CD4-positive, alpha-beta T cell treated with Interleukin-2 at 100 ng/mL for 4 hours (primary cell): ENCODE results near the gene MTFMT.
"Not testable (repeated sequence)": the region's sequence is repeated elsewhere in the genome, so short reads cannot be mapped to it uniquely, and the experiment has no call there.

Experiments used
- DNase-seq: peaks from one replicate; pipeline ENCODE4 v3.0.0-alpha.2; 2020; ENCODE audit warnings: low spot score

MTFMT gene

DNA sequence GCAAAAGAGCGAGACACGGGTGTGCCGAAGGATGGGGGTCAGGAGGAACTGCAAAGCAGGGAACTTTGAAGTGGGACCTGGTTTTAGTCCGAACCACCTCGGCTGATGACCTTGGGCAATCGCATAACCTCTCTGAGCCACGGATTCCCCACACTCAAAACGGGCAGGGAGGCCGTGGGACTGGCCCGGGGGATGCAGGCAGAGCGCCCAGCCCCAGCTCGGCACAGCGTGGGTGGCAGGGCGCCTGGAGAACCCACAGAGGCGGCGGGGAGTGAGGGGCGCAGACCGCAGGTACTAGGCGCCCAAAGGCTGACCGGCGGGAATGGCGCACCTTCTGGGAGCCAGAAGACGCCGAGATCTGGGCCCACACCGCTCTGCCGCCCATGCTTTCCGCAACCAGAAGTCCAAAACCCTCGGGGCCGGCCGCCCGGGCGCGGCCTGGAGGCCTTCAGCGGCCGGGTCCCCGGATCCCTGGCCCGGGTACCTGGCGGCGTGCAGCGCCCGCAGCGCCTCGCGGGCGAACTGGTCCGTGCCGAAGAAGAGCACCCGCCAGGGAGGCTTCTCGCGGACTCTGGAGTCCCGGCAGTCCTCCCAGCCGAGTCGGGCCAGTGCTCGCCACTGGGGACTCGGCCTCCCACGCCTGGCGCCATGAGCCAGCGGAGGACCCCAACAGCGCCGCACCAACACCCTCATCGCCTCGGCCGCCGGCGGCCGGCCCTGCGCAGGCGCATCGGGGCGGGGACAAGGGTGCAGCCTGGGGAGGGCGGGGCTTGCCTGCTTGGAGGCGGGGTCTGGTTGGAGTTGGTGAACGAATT, at the start of gene MTFMT:
MTFMT (minus strand) TSS at position 719 of the 815 bp plus-strand sequence; CDS start at position 693, 26 bp downstream.
- peak; percentile 93 for DNase-seq

DNA sequence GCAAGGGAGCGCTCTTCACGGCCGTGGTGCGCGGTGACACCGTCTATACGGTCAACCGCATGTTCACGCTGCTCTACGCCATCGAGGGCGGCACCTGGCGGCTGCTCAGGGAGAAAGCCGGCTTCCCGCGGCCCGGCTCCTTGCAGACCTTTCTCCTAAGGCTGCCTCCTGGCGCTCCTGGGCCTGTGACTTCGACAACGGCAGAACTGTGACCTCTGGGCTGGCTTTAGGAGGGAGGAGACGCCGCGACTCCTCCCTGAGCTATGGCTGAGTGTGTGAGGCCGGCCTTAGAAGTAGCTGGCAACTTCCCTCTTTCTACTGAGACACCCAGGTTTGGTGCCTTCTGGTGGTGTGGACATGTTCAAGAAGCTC, 48.5 kb upstream of the MTFMT start:
- DNase-seq: peak; percentile 34

DNA sequence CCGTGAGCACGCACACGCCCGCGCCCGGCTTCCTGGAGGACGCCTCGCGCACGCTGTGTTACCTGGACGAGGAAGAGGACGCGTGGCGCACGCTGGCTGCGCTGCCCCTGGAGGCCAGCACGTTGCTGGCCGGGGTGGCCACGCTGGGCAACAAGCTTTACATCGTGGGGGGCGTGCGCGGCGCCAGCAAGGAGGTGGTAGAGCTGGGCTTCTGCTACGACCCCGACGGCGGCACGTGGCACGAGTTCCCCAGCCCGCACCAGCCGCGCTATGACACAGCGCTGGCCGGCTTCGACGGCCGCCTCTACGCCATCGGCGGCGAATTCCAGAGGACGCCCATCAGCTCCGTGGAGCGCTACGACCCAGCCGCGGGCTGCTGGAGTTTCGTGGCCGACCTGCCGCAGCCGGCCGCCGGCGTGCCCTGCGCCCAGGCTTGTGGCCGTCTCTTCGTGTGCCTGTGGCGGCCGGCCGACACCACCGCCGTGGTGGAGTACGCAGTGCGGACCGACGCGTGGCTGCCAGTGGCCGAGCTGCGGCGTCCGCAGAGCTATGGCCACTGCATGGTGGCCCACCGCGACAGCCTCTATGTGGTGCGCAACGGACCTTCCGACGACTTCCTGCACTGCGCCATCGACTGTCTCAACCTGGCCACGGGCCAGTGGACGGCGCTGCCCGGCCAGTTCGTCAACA, 48.0 kb upstream of the MTFMT start:
- DNase-seq: no peak

DNA sequence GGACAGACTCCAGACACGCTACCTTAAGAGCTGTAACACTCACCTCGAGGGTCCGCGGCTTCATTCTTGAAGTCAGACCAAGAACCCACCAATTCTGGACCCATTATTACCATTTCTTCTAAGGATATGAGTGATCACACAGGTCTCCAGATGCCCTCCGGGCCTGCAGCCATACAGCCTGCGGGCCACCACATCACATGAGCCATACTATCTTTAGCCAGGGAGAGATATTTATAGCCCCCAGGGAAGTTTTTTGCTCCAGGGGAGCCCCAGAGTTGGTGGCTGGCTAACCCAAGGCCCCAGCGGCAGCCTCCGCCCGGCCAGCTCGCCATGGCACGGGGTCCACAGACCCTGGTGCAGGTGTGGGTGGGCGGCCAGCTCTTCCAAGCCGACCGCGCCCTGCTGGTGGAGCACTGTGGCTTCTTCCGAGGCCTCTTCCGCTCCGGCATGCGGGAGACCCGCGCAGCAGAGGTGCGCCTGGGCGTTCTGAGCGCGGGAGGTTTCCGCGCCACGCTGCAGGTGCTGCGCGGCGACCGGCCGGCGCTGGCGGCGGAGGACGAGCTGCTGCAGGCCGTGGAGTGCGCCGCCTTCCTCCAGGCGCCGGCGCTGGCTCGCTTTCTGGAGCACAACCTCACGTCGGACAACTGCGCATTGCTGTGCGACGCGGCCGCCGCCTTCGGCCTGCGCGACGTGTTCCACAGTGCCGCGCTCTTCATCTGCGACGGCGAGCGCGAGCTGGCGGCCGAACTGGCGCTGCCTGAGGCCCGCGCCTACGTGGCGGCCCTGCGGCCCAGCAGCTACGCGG, 47.2 kb upstream of the MTFMT start, which contains the start of gene KBTBD13:
KBTBD13 (plus strand) TSS at position 261 of the 805 bp plus-strand sequence; CDS start at position 331, 70 bp downstream.
- DNase-seq: no peak

DNA sequence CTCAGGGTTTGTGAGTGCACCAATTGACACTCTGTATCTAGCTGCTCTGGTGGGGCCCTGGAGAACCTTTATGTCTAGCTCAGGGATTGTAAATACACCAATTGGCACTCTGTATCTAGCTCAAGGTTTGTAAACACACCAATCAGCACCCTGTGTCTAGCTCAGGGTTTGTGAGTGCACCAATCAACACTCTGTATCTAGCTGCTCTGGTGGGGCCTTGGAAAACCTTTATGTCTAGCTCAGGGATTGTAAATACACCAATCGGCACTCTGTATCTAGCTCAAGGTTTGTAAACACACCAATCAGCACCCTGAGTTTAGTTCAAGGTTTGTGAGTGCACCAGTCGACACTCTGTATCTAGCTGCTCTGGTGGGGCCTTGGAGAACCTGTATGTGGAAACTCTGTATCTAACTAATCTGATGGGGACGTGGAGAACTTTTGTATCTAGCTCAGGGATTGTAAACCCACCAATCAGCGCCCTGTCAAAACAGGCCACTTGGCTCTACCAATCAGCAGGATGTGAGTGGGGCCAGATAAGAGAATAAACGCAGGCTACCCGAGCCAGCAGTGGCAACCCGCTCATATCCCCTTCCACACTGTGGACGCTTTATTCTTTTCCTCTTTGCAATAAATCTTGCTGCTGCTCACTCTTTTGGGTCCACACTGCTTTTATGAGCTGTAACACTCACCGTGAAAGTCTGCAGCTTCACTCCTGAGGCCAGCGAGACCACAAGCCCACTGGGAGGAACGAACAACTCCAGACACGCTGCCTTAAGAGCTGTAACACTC, 46.4 kb upstream of the MTFMT start:
- DNase-seq: not testable (repeated sequence)

DNA sequence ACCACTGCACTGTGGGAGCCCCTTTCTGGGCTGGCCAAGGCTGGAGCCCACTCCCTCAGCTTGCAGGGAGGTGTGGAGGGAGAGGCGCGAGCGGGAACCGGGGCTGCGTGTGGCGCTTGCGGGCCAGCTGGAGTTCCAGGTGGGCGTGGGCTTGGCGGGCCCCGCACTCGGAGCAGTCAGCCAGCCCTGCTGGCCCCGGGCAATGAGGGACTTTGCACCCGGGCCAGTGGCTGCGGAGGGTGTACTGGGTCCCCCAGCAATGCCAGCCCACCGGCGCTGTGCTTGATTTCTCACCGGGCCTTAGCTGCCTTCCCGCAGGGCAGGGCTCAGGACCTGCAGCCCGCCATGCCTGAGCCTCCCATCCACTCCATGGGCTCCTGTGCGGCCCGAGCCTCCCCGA, 45.5 kb upstream of the MTFMT start:
- not testable (repeated sequence) for DNase-seq

DNA sequence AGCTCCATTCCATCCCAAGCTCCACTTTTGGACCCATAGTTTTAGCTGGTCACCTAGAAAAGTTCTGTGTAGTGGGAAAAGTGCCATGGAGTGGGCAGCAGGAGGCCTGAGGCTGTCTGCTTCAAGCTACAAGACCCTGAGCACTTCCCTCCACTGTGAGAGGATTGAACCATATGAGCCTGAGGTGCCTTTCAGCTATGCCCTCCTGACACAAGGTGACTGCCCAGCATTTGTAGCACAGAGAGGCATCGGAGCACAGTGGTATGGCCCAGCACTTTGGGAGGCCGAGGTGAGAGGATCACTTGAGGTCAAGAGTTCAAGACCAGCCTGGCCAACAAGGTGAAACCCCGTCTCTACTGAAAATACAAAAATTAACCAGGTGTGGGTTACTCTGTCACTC, 43.2 kb upstream of the MTFMT start:
- no peak for DNase-seq

DNA sequence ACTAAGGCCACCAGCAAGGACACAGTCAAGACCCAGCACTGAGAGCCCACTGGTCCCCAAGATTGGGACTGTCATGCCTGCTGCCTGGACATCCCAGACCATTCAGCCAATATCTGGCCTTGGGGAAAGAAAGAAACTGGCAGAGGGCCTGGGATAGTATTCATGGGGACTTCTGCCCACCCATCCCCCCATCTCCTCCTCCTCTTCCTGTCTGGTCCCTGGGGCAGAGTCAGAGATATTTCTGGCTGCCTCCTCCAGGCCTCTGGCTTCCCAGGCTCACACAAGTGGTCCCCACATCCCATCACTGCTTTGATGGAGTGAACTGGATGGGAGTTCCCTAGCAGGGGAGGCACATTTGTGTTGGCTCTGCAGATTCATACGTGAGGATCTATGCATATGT, 42.6 kb upstream of the MTFMT start:
- no peak for DNase-seq

DNA sequence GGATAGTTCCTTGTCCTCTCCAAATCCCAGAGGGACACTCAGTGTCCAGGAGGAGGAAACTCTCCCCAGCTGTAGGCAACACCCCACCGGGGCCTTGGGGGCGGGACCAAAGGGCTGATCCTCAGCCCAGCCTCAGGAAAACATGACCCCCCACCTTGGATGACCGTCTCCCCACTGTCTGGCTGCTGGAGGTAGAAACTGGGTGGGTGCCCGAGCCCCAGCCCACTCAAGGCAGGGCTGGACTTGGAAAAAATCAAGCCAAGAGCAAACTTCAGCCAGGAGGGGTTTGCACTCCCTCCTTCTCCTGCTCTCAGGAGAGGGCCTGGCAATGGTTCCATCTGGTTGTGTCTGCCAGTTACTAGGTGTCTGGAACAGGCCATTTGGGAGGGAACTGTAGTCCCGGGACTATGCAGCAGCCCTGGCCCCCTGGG, 42.0 kb upstream of the MTFMT start:
- DNase-seq: no peak

DNA sequence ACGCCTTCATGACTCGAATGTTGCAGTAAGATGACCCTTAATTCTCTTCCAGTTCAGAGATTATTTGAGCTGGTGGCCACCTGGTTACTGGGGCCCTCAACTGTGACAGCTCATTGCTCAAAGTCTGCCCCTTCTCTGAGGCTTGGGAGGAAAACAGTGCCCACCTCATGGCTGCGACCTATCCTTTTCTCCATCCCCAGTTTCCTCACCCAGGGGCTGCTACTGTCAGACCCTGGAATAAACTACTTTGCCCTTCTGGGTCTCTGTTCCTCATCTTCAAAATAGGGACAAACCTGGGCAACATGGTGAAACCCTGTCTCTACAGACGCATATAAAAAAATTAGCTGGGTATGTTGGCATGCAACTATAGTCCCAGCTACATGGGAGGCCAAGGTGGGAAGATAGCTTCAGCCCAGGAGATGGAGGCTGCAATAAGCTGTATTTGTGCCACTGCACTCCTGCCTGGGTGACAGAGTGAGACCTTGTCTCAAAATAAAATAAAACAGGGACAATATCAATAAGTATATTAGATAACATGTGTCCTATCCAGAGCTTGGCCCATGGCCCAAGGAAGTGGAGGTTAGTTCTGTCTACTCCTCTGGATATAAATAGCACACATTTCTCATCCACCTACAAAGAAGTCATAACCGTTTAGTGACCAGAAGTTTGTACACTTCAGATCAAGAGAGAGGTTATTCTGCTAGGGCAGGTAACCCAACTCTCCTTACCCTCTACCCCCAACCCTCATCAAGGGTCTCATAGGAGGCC, 40.5 kb upstream of the MTFMT start:
- no peak for DNase-seq

DNA sequence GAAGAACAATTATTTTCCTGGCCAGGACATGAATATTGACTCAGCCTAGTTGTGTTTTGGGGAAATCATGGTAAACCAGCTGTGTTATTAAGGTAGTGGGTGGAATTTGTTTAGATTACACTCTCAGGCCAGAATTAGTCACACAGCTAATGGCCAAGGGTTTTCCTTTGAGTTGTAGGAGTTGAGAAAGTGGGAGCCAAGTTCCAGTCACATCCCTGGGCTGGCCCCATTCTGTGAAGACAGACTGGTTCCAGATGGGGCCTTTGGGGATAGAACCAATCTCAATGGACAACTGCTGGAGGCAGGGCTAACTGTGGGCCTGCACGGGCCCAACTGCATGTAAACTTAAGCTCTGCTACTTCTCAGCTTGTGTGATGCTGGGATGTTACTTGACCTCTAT, 39.7 kb upstream of the MTFMT start:
- no peak for DNase-seq

DNA sequence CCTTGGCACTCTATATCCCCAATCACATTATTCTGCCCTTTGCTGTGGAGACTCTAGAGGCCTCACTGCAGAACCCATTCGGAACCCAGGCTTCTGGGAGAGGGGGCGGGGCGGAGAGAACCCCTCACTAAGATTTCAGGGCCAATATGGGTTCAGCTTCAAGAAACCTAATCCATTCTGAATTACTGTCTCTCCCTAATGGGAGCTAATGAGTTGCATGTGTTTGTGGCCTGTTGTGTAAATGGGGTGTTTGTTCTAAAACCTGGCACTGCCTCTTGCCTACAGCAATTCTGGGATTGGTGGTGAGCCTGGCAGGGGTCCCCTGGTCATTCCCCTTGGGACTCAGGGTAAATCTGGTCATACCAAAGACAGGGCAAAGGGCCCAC, 39.0 kb upstream of the MTFMT start:
- no peak for DNase-seq

DNA sequence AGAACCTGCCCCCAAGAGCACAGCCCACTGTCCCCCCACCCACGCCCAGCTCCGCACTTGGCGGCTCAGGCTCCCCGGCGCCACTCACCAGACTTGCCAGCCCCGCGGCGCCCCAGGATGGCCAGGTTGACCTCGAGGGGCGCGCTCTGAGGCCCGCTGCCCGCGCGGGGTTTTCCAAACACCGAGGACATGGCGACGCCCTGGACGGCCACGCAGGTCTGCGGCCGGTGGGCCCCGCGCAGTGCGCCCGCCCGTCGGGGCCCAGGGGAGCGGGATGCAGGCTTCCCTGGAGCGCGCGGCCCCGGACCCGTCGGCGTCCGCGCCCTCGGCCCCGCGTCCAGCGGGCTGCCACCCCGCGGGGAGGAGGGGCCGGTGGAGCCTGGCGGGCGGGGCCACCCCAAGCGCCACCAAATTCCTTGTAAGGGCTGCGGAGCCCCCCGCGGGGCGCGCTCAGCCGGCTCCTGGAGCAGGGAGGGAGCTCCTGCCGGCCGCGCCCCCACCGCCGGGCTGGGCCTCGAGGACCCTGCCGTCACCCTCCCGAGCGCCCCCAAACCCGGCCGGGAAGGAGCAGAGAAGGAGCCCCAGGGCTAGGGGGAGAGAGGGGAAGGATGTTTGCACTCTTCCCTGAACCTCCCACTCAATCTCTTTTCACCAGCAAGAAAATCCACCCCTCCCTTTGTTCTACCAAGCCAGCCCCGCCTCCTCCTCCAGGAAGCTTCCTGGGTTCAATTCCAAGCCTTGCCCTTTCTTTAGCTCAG, 38.4 kb upstream of the MTFMT start, which contains the start of gene RASL12:
RASL12 (minus strand) TSS at position 347 of the 758 bp plus-strand sequence; CDS start at position 191, 156 bp downstream.
- DNase-seq: no peak

DNA sequence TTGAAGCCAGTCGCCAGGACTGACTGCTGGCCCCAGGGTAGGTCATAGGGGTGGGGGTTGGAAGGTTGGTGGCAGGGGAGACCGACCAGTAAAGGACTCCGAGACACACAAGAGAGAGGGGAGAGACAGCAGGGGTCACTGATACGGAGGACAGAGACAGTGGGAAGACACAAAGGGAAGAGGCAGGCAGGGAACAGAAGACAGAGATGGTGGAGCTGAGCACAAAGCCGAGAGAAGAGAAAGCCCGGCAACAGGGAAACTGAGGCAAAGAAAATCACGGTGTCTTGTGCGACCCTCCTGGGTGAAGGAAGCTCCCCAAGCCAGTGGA, 37.8 kb upstream of the MTFMT start:
- no peak for DNase-seq

DNA sequence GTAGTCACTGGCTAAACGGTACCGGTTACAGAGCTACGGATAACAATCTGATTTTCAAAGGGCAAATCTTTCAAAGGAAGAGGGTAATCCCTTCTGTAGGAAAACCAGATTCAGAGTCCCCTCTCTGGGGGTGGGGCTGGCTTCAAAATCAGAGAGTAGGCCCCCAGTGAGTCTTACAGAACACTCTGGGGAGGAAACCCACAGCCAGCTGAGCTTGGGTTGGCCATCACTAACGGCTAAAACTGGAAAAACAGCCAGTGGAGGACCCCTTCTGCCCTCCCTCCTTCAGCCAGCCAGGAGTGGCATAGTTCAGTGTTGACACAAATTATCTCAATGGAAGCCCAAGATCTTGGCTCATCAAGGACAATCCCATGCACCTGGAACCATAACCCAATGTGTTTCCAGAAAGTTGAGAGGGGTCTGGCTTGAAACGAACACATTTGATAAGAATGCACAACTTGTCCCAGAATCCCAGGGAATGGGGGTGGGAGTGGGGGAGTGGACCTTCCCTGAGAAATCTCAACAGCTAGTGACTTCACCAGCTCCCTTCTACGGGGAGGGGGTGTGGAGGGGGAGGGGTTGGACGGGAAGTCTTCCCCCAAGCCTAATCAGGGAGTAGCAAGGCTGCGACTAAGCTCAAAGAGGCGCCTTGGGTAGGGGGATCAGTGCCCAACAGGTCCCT, 37.3 kb upstream of the MTFMT start:
- no peak for DNase-seq

DNA sequence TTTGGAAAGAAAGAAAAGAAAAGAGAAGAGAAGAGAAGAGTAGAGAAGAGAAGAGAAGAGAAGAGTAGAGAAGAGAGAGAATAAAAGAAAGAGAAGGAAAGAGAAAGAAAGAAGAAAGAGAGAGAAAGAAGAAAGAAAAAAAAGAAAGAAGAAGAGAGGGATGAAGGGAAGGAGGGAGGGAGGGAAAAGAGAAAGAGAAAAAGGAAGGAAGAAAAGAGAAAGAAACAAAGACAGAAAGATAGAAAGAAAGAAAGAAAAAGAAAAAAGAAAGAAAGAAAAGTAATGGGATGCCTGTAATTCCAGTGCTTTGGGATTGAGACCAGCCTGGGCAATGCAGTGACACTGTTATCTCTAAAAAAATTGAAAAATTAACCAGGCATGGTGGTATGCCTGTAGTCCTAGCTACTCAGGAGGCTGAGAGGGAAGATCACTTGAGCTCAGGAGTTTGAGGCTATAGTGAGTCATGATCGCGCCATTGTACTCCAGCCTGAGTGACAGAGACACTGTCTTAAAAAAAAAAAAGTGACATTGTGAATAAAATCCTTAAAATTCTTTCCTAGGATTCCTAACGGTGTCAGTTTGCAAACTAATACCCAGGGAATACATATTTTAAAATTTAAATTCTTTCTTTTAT, 36.7 kb upstream of the MTFMT start:
- no peak for DNase-seq

DNA sequence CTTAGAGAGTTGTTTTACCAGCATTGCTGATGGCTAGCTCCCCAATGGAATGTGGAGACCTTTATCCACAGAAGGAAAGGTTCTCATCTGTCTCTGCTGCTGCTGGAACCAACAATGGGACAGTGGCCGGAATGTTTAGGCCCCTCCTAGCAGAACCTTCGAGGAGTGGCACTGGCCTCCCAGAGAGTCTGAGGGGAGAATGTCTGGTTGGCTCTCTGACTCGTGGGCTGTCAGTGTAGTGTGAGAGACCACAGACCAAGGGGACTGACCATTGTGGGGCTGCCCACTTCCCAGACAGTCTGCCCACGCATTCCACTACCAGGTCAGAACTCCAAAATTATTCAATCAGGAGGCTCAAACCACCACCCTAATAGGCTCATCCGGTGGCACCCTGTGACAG, 33.3 kb upstream of the MTFMT start:
- DNase-seq: no peak

DNA sequence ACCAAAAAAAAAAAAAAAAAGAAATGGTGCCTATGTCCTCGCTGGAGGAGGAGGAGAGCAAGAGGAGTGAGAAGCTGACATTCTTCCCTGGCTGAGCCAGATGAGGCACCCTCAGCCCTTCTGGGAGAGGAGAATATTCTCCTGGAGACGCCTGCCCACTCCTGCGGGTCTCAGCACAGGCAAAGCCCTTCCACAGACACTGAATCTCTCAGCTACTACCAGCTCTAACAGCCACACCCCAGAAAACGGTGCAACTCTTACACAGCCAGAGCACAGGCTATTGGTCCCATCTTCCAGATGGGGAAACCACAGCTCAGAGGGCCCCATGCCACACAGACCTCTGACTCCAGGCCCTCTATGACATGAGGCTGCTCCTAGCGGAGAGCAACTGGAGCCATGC, 32.6 kb upstream of the MTFMT start:
- no peak for DNase-seq
